HCT116 (cell line): ENCODE results near the gene FOXA1. TPM values are rescaled to one million over a fixed set of nuclear protein-coding genes. Genes with fewer than 3 reads are reported as not detected.

Source experiments
- ATAC-seq: fragments of 200-7000 bp; cut with Tn5 transposase; 2 replicates; pipeline ENCODE4 v1.9.1; 2020; ENCODE audit warnings: mild to moderate bottlenecking, moderate library complexity
- BruUV-seq: library from RNA; stranded (reverse); fragments of 400-500 nt; replicated peaks from 2 replicates; lab custom pipeline; 2021; lab: Mats Ljungman, UMichigan
- CTCF ChIA-PET: fragments of 300-600 bp; sonication (Branson Sonifier 250); formaldehyde crosslinking; loops from one replicate; lab custom pipeline; 2021; ENCODE audit warnings: antibody characterized with exemption; lab: Charles Lee
- POLR2A ChIA-PET: fragments of 300-600, 350-600 bp; sonication (Branson Sonifier 250); formaldehyde crosslinking; loops from one replicate; lab custom pipeline; 2021; ENCODE audit warnings: antibody characterized with exemption; lab: Charles Lee
- RAD21 ChIA-PET, 2 experiments: fragments of 300-600 bp; sonication (Branson Sonifier 250); formaldehyde crosslinking; loops; one replicate each; lab custom pipeline; 2023; ENCODE audit warnings: low total read pairs in 2 of 2; ENCODE audit not compliant: uncharacterized antibody in 2 of 2, unreplicated experiment in 2 of 2, low non-redundant PET in 1 of 2; lab: Charles Lee
- DNase-seq: peaks from one replicate; pipeline ENCODE4 v3.0.0-alpha.2; 2010; ENCODE audit warnings: low read depth, low spot score
- H2AFZ ChIP-seq: fragments of 200-600 bp; shearing (Covaris generic), sonication (generic); 2 replicates; pipeline ENCODE4 v1.6.1; 2017; ENCODE audit warnings: low read depth, mixed run types, mixed read lengths, antibody characterized with exemption, low read length; ENCODE audit not compliant: poor library complexity, severe bottlenecking
- H3K27ac ChIP-seq: 2 replicates; pipeline ENCODE4 v1.5.1; 2012; ENCODE audit warnings: low read depth, low read length
- H3K27me3 ChIP-seq: fragments of 200-600 bp; sonication (generic); 2 replicates; pipeline ENCODE4 v1.6.1; 2016; ENCODE audit warnings: mixed run types, low read length, mixed read lengths; ENCODE audit not compliant: insufficient read depth
- H3K36me3 ChIP-seq, 2 experiments: fragments of 200-500 bp in 1 of 2; fragments of 200-600 bp in 1 of 2; sonication (Bioruptor generic) in 1 of 2; sonication (generic) in 1 of 2; 2 replicates each; pipeline versions ENCODE4 v1.5.1 to v1.6.1; 2014 to 2016; ENCODE audit warnings: low read length in 2 of 2, inconsistent platforms in 1 of 2, mixed read lengths in 1 of 2, mixed run types in 1 of 2; ENCODE audit not compliant: insufficient read depth in 2 of 2, control insufficient read depth in 1 of 2
- H3K4me1 ChIP-seq, 2 experiments: fragments of 200-600 bp in 1 of 2; sonication (generic) in 1 of 2; 2 replicates each; pipeline versions ENCODE4 v1.5.1 to v1.6.1; 2012 to 2017; ENCODE audit warnings: low read length in 2 of 2, inconsistent platforms in 1 of 2, mild to moderate bottlenecking in 1 of 2, mixed read lengths in 1 of 2, mixed run types in 1 of 2, moderate library complexity in 1 of 2; ENCODE audit not compliant: insufficient read depth in 2 of 2, control insufficient read depth in 1 of 2
- H3K4me2 ChIP-seq: fragments of 200-600 bp; sonication (generic); 2 replicates; pipeline ENCODE4 v1.6.1; 2017; ENCODE audit warnings: mixed run types, low read length, mixed read lengths
- H3K4me3 ChIP-seq, 2 experiments: fragments of 200-600 bp in 1 of 2; sonication (generic) in 1 of 2; replicated peaks in 1 of 2; 2 replicates each; pipeline ENCODE4 v1.5.1; 2011 to 2016; ENCODE audit warnings: low read length in 2 of 2, control low read depth in 1 of 2, low read depth in 1 of 2, mild to moderate bottlenecking in 1 of 2, mixed read lengths in 1 of 2, mixed run types in 1 of 2
- H3K79me2 ChIP-seq: fragments of 200-600 bp; sonication (generic); 2 replicates; pipeline ENCODE4 v1.6.1; 2017; ENCODE audit warnings: mild to moderate bottlenecking, mixed run types, low read length, moderate library complexity, mixed read lengths; ENCODE audit not compliant: insufficient read depth
- H3K9ac ChIP-seq: fragments of 200-600 bp; sonication (generic); 2 replicates; pipeline ENCODE4 v1.6.1; 2016; ENCODE audit warnings: low read length, mixed read lengths
- H3K9me2 ChIP-seq: fragments of 200-600 bp; sonication (generic), shearing (Covaris generic); 2 replicates; pipeline ENCODE4 v1.6.1; 2017; ENCODE audit warnings: mixed run types, mild to moderate bottlenecking, moderate library complexity; ENCODE audit not compliant: insufficient read depth
- H3K9me3 ChIP-seq, 2 experiments: fragments of 200-500 bp in 1 of 2; fragments of 200-600 bp in 1 of 2; sonication (Bioruptor generic) in 1 of 2; sonication (generic) in 1 of 2; 2 replicates each; pipeline ENCODE4 v1.6.1; 2014 to 2017; ENCODE audit warnings: low read length in 2 of 2, mixed read lengths in 2 of 2, inconsistent platforms in 1 of 2, low read depth in 1 of 2, mild to moderate bottlenecking in 1 of 2, mixed run types in 1 of 2, moderate library complexity in 1 of 2; ENCODE audit not compliant: control insufficient read depth in 1 of 2, insufficient read depth in 1 of 2
- H4K20me1 ChIP-seq: fragments of 200-600 bp; sonication (generic), shearing (Covaris generic); 2 replicates; pipeline ENCODE4 v1.6.1; 2017; ENCODE audit warnings: mixed run types, mild to moderate bottlenecking, moderate library complexity; ENCODE audit not compliant: insufficient read depth
- CBX3 ChIP-seq: IDR thresholded peaks from 2 replicates; pipeline ENCODE4 v1.6.1; 2012; ENCODE audit warnings: low read depth
- EGR1 ChIP-seq: IDR thresholded peaks from 2 replicates; pipeline ENCODE4 v1.6.1; 2012; ENCODE audit warnings: low read depth
- ELF1 ChIP-seq: IDR thresholded peaks from 2 replicates; pipeline ENCODE4 v1.6.1; 2012; ENCODE audit warnings: low read depth, borderline replicate concordance
- EZH2 ChIP-seq: fragments of 200-600 bp; sonication (generic); IDR thresholded peaks from 2 replicates; pipeline ENCODE4 v1.6.1; 2017; ENCODE audit warnings: antibody characterized with exemption, mixed run types
- EZH2phosphoT487 ChIP-seq: fragments of 200-600 bp; IDR thresholded peaks from 2 replicates; pipeline ENCODE4 v1.6.1; 2018; ENCODE audit warnings: antibody characterized with exemption, borderline replicate concordance
- FOSL1 ChIP-seq: IDR thresholded peaks from 2 replicates; pipeline ENCODE4 v1.6.1; 2012; ENCODE audit warnings: low read depth
- JUND ChIP-seq: IDR thresholded peaks from 2 replicates; pipeline ENCODE4 v1.6.1; 2012
- MAX ChIP-seq: IDR thresholded peaks from 2 replicates; pipeline ENCODE4 v1.6.1; 2012
- POLR2A ChIP-seq: IDR thresholded peaks from 2 replicates; pipeline ENCODE4 v1.7.0; 2011; ENCODE audit warnings: borderline replicate concordance; ENCODE audit not compliant: insufficient read depth, insufficient read length; ENCODE audit errors: extremely low read depth
- RAD21 ChIP-seq: IDR thresholded peaks from 2 replicates; pipeline ENCODE4 v1.6.1; 2012; ENCODE audit warnings: low read depth, mild to moderate bottlenecking
- SIN3A ChIP-seq: IDR thresholded peaks from 2 replicates; pipeline ENCODE4 v1.6.1; 2012; ENCODE audit warnings: low read depth
- SP1 ChIP-seq: IDR thresholded peaks from 2 replicates; pipeline ENCODE4 v1.6.1; 2012; ENCODE audit warnings: low read depth
- SRF ChIP-seq: IDR thresholded peaks from 2 replicates; pipeline ENCODE4 v1.6.1; 2012; ENCODE audit warnings: low read depth
- ZBTB33 ChIP-seq: IDR thresholded peaks from 2 replicates; pipeline ENCODE4 v1.6.1; 2011; ENCODE audit warnings: mild to moderate bottlenecking, low read length, moderate library complexity; ENCODE audit not compliant: insufficient replicate concordance; ENCODE audit errors: extremely low read depth
- ZFX ChIP-seq: fragments of 450-650 bp; IDR thresholded peaks from 2 replicates; pipeline ENCODE4 v1.6.1; 2017
- ZNF274 ChIP-seq: fragments of 200-500 bp; sonication (Bioruptor generic); IDR thresholded peaks from 2 replicates; pipeline ENCODE4 v1.6.1; 2014; ENCODE audit warnings: mild to moderate bottlenecking, low read depth, low read length, inconsistent platforms
- intact Hi-C: fragments of 100-400 bp; cut with micrococcal nuclease; formaldehyde crosslinking; loops from 2 replicates; pipeline ENCODE4 v1.10.0; 2022
- total RNA-seq: library from RNA; stranded (reverse); gene quantifications from one replicate; pipeline ENCODE4 v1.2.1, GENCODE V29; 2021; ENCODE audit not compliant: unreplicated experiment

Gene FOXA1
- total RNA-seq, 1 experiment from 2014 or later = 1.3 TPM

DNA sequence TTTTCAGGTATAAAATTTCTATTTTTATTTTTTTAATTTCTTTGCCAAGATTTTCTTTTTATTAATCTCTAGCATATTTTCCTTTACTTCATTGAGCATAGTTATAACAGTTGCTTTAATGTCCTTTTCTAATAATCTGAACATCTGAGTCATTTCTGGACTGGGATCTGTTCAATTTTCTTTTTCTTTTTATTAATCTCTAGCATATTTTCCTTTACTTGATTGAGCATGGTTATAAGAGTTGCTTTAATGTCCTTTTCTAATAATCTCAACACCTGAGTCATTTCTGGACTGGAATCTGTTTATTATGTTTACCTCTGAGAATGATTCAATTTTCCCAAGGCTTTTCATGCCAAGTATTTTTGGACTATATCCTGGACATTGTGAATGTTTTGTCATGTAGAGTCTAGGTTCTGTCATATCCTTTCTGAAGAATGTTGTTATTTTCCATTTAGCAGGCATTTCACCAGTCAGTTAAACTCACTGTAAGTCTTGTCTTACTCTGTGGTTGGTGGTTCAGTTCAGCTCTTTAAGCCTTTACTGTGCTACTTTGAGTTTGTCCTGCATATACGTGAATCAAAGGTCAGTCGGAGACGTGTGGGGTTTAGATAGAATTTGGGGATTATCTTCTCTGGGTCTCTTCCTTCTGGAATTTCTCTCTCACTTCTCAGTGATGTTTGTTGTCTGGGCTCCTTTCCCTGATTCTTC, 20.7 kb upstream of the FOXA1 start:
- Histone ChIP-seq H3K79me2 (no peaks in the 10 kb centered on the region), H2AFZ (no peak overlapping the region), H3K9ac (no peak overlapping the region), H4K20me1 (no peaks in the 10 kb centered on the region), H3K27ac (no peak overlapping the region), H3K27me3 (no peaks in the 10 kb centered on the region), H3K4me3 (no peak overlapping the region), H3K4me1 (no peaks in the 10 kb centered on the region), H3K4me2 (no peak overlapping the region), H3K9me3 (peaks cover 0 to 11% of the 10 kb centered on the region in 2 experiments; a peak in 3 of 4 replicates), H3K36me3 (no peaks in the 10 kb centered on the region), H3K9me2 (no peaks in the 10 kb centered on the region)
- intact Hi-C loops = no loop called here
- no TSS peak for BruUV-seq
- ChIA-PET CTCF (no interaction called here), POLR2A (no interaction called here), RAD21 (no interaction called here)
- ATAC-seq (no peak), DNase-seq (no peak)
- TF ChIP-seq SP1 = no peak

DNA sequence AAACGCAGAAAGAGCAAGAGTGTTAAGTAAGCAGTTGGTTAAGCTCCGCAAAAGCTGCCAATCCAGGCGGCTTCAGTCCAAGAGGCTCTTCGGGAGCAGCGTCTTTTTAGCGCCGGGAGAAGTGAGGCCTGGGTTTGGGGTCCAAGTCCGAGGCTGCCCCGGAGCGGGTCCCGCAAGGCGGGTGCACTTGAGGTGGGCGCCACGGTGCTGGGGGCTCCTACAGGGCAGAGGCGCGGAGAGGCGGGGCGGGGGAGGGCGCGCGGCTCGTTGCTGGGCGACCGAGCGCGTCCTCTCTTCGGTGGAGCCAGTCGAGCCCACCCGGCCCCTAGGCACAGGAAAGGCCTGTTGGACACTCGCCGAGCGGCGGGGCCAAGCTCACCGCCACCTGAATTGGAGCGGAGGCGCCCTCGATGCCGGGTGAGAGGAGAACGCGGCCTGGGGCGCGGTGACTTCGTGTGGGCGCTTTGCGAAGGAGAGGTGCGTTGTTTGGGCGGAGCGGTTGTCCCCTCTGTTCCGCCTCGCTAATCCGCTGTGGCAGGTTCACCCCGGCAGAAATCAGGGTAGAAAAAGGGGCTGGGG, 16.0 kb upstream of the FOXA1 start:
- ChIA-PET RAD21 (no interaction called here), CTCF (no interaction called here), POLR2A (no interaction called here)
- intact Hi-C loops = no loop called here
- Histone ChIP-seq H3K4me3 (no peak overlapping the region), H4K20me1 (no peaks in the 10 kb centered on the region), H3K9me2 (no peaks in the 10 kb centered on the region), H2AFZ (no peak overlapping the region), H3K27ac (no peak overlapping the region), H3K4me2 (no peak overlapping the region), H3K9me3 (peaks cover 0 to 6% of the 10 kb centered on the region in 2 experiments; a peak in 3 of 4 replicates), H3K9ac (no peak overlapping the region), H3K4me1 (no peaks in the 10 kb centered on the region), H3K79me2 (no peaks in the 10 kb centered on the region)
- no TSS peak for BruUV-seq
- no peak for ATAC-seq
- TF ChIP-seq EZH2phosphoT487 = no peak
- TF ChIP-seq EZH2 = no peak
- no peak for TF ChIP-seq ZBTB33
- no peak for TF ChIP-seq SRF
- no peak for TF ChIP-seq SP1
- TF ChIP-seq SIN3A = no peak
- TF ChIP-seq ZFX = no peak
- TF ChIP-seq POLR2A = no peak
- TF ChIP-seq FOSL1 = no peak
- no peak for TF ChIP-seq ELF1
- TF ChIP-seq ZNF274 = no peak
- TF ChIP-seq RAD21 = no peak
- TF ChIP-seq JUND = no peak
- no peak for TF ChIP-seq EGR1
- no peak for TF ChIP-seq MAX
- no peak for TF ChIP-seq CBX3
- TF ChIP-seq, all 23 proteins: peak for 0
- DNase-seq = no peak
- no peaks in the 10 kb centered on the region for H3K36me3 ChIP-seq
- H3K27me3 ChIP-seq = peaks cover 4% of the 10 kb centered on the region; the same call in 1 of the 2 replicates
